ENCODE results near the gene KRT86. TPM values are rescaled to one million over a fixed set of nuclear protein-coding genes. Genes with fewer than 3 reads are reported as not detected.

Gene KRT86
- total and polyA plus RNA-seq, 2 experiments from 2014 or later, result 0.16 TPM; not detected in 1

GRCh38 chr12:52321418-52321817 lies 47.0 kb downstream of the KRT86 start:
- Mint-ChIP-seq H3K27ac (no peak overlapping the region), H3K27me3 (ENCODE audit: insufficient read depth, low read depth, poor library complexity) (peaks cover 11% of the 10 kb centered on the region), H3K36me3 (ENCODE audit: low read depth) (no peaks in the 10 kb centered on the region), H3K9me3 (no peaks in the 10 kb centered on the region), H3K4me1 (no peaks in the 10 kb centered on the region), H3K4me3 (no peak overlapping the region)
- no peak for DNase-seq (ENCODE audit: low spot score)
- Histone ChIP-seq H3K4me3 (no peak overlapping the region), H3K9me2 (ENCODE audit: insufficient read depth) (no peaks in the 10 kb centered on the region), H3K36me3 (ENCODE audit: insufficient read depth) (no peaks in the 10 kb centered on the region), H3K4me1 (ENCODE audit: insufficient read depth) (no peaks in the 10 kb centered on the region), H4K20me1 (replicated peaks; ENCODE audit: insufficient read depth) (no peaks in the 10 kb centered on the region), H3K79me2 (replicated peaks; ENCODE audit: insufficient read depth) (no peaks in the 10 kb centered on the region), H3K27ac (ENCODE audit: low read depth) (no peak overlapping the region), H3K4me2 (no peak overlapping the region), H3F3A (replicated peaks; ENCODE audit: low read depth) (no peaks in the 10 kb centered on the region), H3K27me3 (ENCODE audit: insufficient read depth) (no peaks in the 10 kb centered on the region), H2AFZ (no peak overlapping the region)
- no peak for TF ChIP-seq STAT1 (IDR thresholded peaks at IDR 0.05; ENCODE audit: unreplicated experiment)
- TF ChIP-seq, protein P1, sequence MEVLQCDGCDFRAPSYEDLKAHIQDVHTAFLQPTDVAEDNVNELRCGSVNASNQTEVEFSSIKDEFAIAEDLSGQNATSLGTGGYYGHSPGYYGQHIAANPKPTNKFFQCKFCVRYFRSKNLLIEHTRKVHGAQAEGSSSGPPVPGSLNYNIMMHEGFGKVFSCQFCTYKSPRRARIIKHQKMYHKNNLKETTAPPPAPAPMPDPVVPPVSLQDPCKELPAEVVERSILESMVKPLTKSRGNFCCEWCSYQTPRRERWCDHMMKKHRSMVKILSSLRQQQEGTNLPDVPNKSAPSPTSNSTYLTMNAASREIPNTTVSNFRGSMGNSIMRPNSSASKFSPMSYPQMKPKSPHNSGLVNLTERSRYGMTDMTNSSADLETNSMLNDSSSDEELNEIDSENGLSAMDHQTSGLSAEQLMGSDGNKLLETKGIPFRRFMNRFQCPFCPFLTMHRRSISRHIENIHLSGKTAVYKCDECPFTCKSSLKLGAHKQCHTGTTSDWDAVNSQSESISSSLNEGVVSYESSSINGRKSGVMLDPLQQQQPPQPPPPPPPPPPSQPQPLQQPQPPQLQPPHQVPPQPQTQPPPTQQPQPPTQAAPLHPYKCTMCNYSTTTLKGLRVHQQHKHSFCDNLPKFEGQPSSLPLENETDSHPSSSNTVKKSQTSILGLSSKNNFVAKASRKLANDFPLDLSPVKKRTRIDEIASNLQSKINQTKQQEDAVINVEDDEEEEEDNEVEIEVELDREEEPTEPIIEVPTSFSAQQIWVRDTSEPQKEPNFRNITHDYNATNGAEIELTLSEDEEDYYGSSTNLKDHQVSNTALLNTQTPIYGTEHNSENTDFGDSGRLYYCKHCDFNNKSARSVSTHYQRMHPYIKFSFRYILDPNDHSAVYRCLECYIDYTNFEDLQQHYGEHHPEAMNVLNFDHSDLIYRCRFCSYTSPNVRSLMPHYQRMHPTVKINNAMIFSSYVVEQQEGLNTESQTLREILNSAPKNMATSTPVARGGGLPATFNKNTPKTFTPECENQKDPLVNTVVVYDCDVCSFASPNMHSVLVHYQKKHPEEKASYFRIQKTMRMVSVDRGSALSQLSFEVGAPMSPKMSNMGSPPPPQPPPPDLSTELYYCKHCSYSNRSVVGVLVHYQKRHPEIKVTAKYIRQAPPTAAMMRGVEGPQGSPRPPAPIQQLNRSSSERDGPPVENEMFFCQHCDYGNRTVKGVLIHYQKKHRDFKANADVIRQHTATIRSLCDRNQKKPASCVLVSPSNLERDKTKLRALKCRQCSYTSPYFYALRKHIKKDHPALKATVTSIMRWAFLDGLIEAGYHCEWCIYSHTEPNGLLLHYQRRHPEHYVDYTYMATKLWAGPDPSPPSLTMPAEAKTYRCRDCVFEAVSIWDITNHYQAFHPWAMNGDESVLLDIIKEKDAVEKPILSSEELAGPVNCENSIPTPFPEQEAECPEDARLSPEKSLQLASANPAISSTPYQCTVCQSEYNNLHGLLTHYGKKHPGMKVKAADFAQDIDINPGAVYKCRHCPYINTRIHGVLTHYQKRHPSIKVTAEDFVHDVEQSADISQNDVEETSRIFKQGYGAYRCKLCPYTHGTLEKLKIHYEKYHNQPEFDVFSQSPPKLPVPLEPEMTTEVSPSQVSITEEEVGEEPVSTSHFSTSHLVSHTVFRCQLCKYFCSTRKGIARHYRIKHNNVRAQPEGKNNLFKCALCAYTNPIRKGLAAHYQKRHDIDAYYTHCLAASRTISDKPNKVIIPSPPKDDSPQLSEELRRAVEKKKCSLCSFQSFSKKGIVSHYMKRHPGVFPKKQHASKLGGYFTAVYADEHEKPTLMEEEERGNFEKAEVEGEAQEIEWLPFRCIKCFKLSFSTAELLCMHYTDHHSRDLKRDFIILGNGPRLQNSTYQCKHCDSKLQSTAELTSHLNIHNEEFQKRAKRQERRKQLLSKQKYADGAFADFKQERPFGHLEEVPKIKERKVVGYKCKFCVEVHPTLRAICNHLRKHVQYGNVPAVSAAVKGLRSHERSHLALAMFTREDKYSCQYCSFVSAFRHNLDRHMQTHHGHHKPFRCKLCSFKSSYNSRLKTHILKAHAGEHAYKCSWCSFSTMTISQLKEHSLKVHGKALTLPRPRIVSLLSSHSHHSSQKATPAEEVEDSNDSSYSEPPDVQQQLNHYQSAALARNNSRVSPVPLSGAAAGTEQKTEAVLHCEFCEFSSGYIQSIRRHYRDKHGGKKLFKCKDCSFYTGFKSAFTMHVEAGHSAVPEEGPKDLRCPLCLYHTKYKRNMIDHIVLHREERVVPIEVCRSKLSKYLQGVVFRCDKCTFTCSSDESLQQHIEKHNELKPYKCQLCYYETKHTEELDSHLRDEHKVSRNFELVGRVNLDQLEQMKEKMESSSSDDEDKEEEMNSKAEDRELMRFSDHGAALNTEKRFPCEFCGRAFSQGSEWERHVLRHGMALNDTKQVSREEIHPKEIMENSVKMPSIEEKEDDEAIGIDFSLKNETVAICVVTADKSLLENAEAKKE (CRISPR knock-in tag; IDR thresholded peaks at IDR 0.05), result no peak
- no peak for TF ChIP-seq ZNF331 (CRISPR knock-in tag; IDR thresholded peaks at IDR 0.05; ENCODE audit: low read depth)
- ATAC-seq, result no peak

DNA sequence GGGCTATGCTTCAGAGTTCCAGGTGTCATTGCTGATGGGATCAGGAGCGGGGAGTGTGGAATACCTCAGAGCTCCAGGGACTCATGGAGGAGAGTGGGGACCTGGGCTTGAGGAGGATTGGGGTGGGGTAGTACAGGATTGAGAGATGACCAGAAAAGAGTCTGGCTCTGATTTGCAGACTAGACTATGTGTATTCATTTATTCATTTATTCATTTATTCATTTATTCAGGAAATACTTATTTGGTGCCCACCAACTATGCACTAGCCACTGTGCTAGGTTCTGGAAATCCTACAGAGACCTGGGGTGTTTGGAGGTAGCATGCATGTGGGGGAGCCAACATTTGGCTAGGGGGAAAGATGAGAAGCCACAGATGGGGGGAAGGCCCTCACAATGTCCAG lies 47.6 kb downstream of the KRT86 start:
- Histone ChIP-seq H2AFZ (no peak overlapping the region), H3K4me2 (no peak overlapping the region), H3K27ac (ENCODE audit: low read depth) (no peak overlapping the region), H3K36me3 (ENCODE audit: insufficient read depth) (no peaks in the 10 kb centered on the region), H3K4me3 (no peak overlapping the region), H3K4me1 (ENCODE audit: insufficient read depth) (no peaks in the 10 kb centered on the region), H3K27me3 (ENCODE audit: insufficient read depth) (no peaks in the 10 kb centered on the region), H3K9me2 (ENCODE audit: insufficient read depth) (no peaks in the 10 kb centered on the region), H3K79me2 (replicated peaks; ENCODE audit: insufficient read depth) (no peaks in the 10 kb centered on the region), H3F3A (replicated peaks; ENCODE audit: low read depth) (no peaks in the 10 kb centered on the region), H4K20me1 (replicated peaks; ENCODE audit: insufficient read depth) (no peaks in the 10 kb centered on the region)
- H3K4me1 Mint-ChIP-seq, result peaks cover 3% of the 10 kb centered on the region; the same call in 1 of the 3 replicates
- DNase-seq (ENCODE audit: low spot score), result no peak
- H3K9me3 Mint-ChIP-seq, result no peaks in the 10 kb centered on the region
- no peak for ATAC-seq
- H3K27ac Mint-ChIP-seq, result no peak overlapping the region
- H3K36me3 Mint-ChIP-seq (ENCODE audit: low read depth), result no peaks in the 10 kb centered on the region
- H3K27me3 Mint-ChIP-seq (ENCODE audit: insufficient read depth, low read depth, poor library complexity), result peaks cover 8% of the 10 kb centered on the region
- H3K4me3 Mint-ChIP-seq, result no peak overlapping the region
- no peak for TF ChIP-seq NANOG (IDR thresholded peaks at IDR 0.05; ENCODE audit: borderline replicate concordance)
- TF ChIP-seq, protein P1 (CRISPR knock-in tag; IDR thresholded peaks at IDR 0.05), result no peak
- TF ChIP-seq EZH2 (IDR thresholded peaks at IDR 0.05; ENCODE audit: low read depth, unreplicated experiment), result no peak
- no peak for TF ChIP-seq POLR2AphosphoS5 (IDR thresholded peaks at IDR 0.05; ENCODE audit: low read depth)
